DOHH2 (cell line): ENCODE data around the gene UBAC2.
"Not testable (repeated sequence)": the region's sequence is repeated elsewhere in the genome, so short reads cannot be mapped to it uniquely, and the experiment has no call there.

Experiments used
- EZH2phosphoT487 ChIP-seq: fragments of 200-600 bp; sonication (generic); IDR thresholded peaks from 2 replicates; pipeline ENCODE4 v1.6.1; 2017; ENCODE audit warnings: borderline replicate concordance, mild to moderate bottlenecking, antibody characterized with exemption, low read length, moderate library complexity, mixed read lengths
- TF ChIP-seq, protein P1 (sequence below): fragments of 200-600 bp; sonication (generic); IDR thresholded peaks from one replicate; pipeline ENCODE4 v1.5.1; 2014; ENCODE audit warnings: antibody characterized with exemption, mild to moderate bottlenecking, low read depth, low read length; ENCODE audit not compliant: poor library complexity, severe bottlenecking

DNA sequence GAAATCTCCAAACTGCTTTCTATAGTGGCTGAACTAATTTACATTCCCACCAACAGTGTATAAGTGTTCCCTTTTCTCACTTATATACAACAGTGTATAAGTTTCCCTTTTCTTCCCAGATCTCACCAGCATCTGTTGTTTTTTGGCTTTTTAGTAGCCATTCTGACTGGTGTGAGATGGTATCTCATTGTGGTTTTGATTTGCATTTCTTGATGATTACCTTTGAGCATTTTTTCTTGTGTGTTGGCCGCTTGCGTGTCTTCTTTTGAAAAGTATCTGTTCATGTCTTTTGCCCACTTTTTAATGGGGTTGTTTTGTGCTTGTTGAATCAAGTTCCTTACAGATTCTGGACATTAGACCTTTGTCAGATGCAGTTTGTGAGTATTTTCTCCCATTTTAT is 49.0 kb downstream of the UBAC2 start:
- TF ChIP-seq, protein P1, sequence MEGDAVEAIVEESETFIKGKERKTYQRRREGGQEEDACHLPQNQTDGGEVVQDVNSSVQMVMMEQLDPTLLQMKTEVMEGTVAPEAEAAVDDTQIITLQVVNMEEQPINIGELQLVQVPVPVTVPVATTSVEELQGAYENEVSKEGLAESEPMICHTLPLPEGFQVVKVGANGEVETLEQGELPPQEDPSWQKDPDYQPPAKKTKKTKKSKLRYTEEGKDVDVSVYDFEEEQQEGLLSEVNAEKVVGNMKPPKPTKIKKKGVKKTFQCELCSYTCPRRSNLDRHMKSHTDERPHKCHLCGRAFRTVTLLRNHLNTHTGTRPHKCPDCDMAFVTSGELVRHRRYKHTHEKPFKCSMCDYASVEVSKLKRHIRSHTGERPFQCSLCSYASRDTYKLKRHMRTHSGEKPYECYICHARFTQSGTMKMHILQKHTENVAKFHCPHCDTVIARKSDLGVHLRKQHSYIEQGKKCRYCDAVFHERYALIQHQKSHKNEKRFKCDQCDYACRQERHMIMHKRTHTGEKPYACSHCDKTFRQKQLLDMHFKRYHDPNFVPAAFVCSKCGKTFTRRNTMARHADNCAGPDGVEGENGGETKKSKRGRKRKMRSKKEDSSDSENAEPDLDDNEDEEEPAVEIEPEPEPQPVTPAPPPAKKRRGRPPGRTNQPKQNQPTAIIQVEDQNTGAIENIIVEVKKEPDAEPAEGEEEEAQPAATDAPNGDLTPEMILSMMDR = not testable (repeated sequence)
- TF ChIP-seq EZH2phosphoT487 = not testable (repeated sequence)
